NT2/D1 (cell line): ENCODE data around the gene SVOP.
"Not testable (repeated sequence)": the region's sequence is repeated elsewhere in the genome, so short reads cannot be mapped to it uniquely, and the experiment has no call there.

Experiments used
- DNase-seq: peaks from one replicate; pipeline ENCODE4 v3.0.0-alpha.2; 2011; ENCODE audit warnings: low read depth, low spot score
- H3K27me3 ChIP-seq: 2 replicates; pipeline ENCODE4 v1.6.0; 2011; ENCODE audit warnings: mild to moderate bottlenecking; ENCODE audit not compliant: insufficient read length, insufficient read depth
- H3K36me3 ChIP-seq: 2 replicates; pipeline ENCODE4 v1.6.1; 2011; ENCODE audit warnings: mild to moderate bottlenecking, low read length, mixed read lengths; ENCODE audit not compliant: insufficient read depth, insufficient read length
- H3K4me1 ChIP-seq: 2 replicates; pipeline ENCODE4 v1.5.1; 2011; ENCODE audit not compliant: insufficient read depth, insufficient read length
- H3K4me3 ChIP-seq: 2 replicates; pipeline ENCODE4 v1.5.1; 2011; ENCODE audit warnings: low read depth; ENCODE audit not compliant: insufficient read length
- H3K9ac ChIP-seq: 2 replicates; pipeline ENCODE4 v1.6.0; 2011; ENCODE audit warnings: low read depth; ENCODE audit not compliant: insufficient read length
- H3K9me3 ChIP-seq: 2 replicates; pipeline ENCODE4 v1.5.1; 2011; ENCODE audit warnings: mild to moderate bottlenecking, low read length; ENCODE audit not compliant: insufficient read depth
- SUZ12 ChIP-seq: IDR thresholded peaks from 2 replicates; pipeline ENCODE4 v1.6.1; 2011; ENCODE audit not compliant: insufficient read length, insufficient read depth; ENCODE audit errors: extremely low read depth
- YY1 ChIP-seq: IDR thresholded peaks from 2 replicates; pipeline ENCODE4 v1.6.1; 2011; ENCODE audit not compliant: insufficient read length, insufficient read depth
- ZNF274 ChIP-seq: IDR thresholded peaks from 2 replicates; pipeline ENCODE4 v1.6.1; 2011; ENCODE audit warnings: mild to moderate bottlenecking, low read depth, low read length

Gene SVOP

GRCh38 chr12:109047081-109047805 lies 26.4 kb upstream of the SVOP start:
- Histone ChIP-seq H3K4me1 (no peaks in the 10 kb centered on the region), H3K9ac (no peak overlapping the region), H3K4me3 (no peak overlapping the region), H3K9me3 (no peaks in the 10 kb centered on the region), H3K27me3 (no peaks in the 10 kb centered on the region), H3K36me3 (no peaks in the 10 kb centered on the region)
- no peak for DNase-seq
- no peak for TF ChIP-seq ZNF274
- TF ChIP-seq YY1, result no peak
- TF ChIP-seq SUZ12, result no peak

- H3K4me3 ChIP-seq, result no peak overlapping the region
- H3K9ac ChIP-seq, result no peak overlapping the region
- H3K27me3 ChIP-seq, result no peaks in the 10 kb centered on the region
- TF ChIP-seq SUZ12 (no peak), YY1 (no peak), ZNF274 (no peak)
- H3K4me1 ChIP-seq, result no peaks in the 10 kb centered on the region
- H3K9me3 ChIP-seq, result peaks cover 5% of the 10 kb centered on the region; the same call in 1 of the 2 replicates
- no peak for DNase-seq
- H3K36me3 ChIP-seq, result no peaks in the 10 kb centered on the region
These were observed 23.4 kb upstream of the SVOP start for GRCh38 chr12:109044241-109044640.

GRCh38 chr12:109036975-109037374 lies 16.1 kb upstream of the SVOP start:
- Histone ChIP-seq H3K9me3 (peaks cover 5% of the 10 kb centered on the region; the same call in 1 of the 2 replicates), H3K4me3 (no peak overlapping the region), H3K4me1 (no peaks in the 10 kb centered on the region), H3K9ac (no peak overlapping the region), H3K27me3 (no peaks in the 10 kb centered on the region), H3K36me3 (no peaks in the 10 kb centered on the region)
- DNase-seq, result no peak
- no peak for TF ChIP-seq ZNF274
- TF ChIP-seq SUZ12, result no peak
- no peak for TF ChIP-seq YY1

GRCh38 chr12:109033239-109034196 lies 12.7 kb upstream of the SVOP start:
- Histone ChIP-seq H3K9me3 (peaks cover 15% of the 10 kb centered on the region; the same call in 1 of the 2 replicates), H3K9ac (no peak overlapping the region), H3K4me3 (no peak overlapping the region), H3K36me3 (no peaks in the 10 kb centered on the region), H3K27me3 (no peaks in the 10 kb centered on the region), H3K4me1 (no peaks in the 10 kb centered on the region)
- DNase-seq, result no peak
- TF ChIP-seq ZNF274 (no peak), YY1 (no peak), SUZ12 (no peak)

- Histone ChIP-seq H3K27me3 (no peaks in the 10 kb centered on the region), H3K9ac (no peak overlapping the region), H3K9me3 (peaks cover 21% of the 10 kb centered on the region; the same call in 1 of the 2 replicates), H3K4me1 (no peaks in the 10 kb centered on the region), H3K36me3 (no peaks in the 10 kb centered on the region), H3K4me3 (no peak overlapping the region)
- no peak for DNase-seq
- no peak for TF ChIP-seq SUZ12
These were observed 8.5 kb upstream of the SVOP start for GRCh38 chr12:109029411-109029810.

- H3K9me3 ChIP-seq, result peaks cover 21% of the 10 kb centered on the region; the same call in 1 of the 2 replicates
- not testable (repeated sequence) for H3K27me3 ChIP-seq, DNase-seq, H3K36me3 ChIP-seq, H3K4me1 ChIP-seq, H3K4me3 ChIP-seq, H3K9ac ChIP-seq
These were observed 7.8 kb upstream of the SVOP start for GRCh38 chr12:109028624-109029023.

GRCh38 chr12:109027767-109028166 lies 6.9 kb upstream of the SVOP start:
- DNase-seq, result no peak
- TF ChIP-seq YY1, result no peak
- H3K36me3 ChIP-seq, result no peaks in the 10 kb centered on the region
- H3K9ac ChIP-seq, result no peak overlapping the region
- H3K27me3 ChIP-seq, result no peaks in the 10 kb centered on the region
- H3K4me1 ChIP-seq, result no peaks in the 10 kb centered on the region
- peaks cover 21% of the 10 kb centered on the region; the same call in 1 of the 2 replicates for H3K9me3 ChIP-seq
- H3K4me3 ChIP-seq, result no peak overlapping the region
